Measurements from ENCODE around the gene PKP4. TPM values are rescaled to one million over a fixed set of nuclear protein-coding genes. Genes with fewer than 3 reads are reported as not detected.

Gene PKP4
- total and polyA plus RNA-seq, 2 of the 8 experiments (the other 6 are each of a cell fraction or from before 2014, with no cell fraction given): 48.2 to 88.0 TPM

DNA sequence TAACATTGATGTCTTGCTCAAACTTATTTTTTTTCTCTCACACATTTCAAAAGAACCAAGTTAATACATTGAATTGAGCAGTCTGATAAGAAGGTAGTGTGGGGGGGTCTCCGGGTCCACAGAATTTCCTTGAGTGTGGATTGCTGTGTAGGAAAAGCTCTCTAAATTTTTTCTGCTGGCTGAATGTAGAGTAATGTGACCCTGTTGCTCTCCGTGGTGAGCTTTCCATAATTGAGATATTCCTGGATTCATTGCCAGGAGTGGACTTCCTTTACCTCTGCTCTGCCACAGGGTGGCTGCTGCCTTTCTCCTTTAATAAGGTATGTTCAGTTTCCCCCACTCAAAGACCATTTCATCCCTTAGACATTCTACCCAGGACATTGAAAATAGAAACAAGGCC, 50.9 kb downstream of the PKP4 start:
- DNase-seq (ENCODE audit: low read depth in 1 of 2, low spot score in 2 of 2) (no peak), FAIRE-seq (no peak)
- Histone ChIP-seq H4K5ac (ENCODE audit: insufficient read length, low read depth, low read length) (no peak overlapping the region), H3K18ac (ENCODE audit: extremely low read depth, low read length) (no peak overlapping the region), H3K14ac (ENCODE audit: insufficient read length) (no peak overlapping the region), H2BK5ac (ENCODE audit: low read depth, low read length) (no peak overlapping the region), H2BK120ac (replicated peaks; ENCODE audit: low read depth, low read length) (no peak overlapping the region), H3K27ac (ENCODE audit: low read depth, low read length) (no peak overlapping the region), H2BK12ac (ENCODE audit: low read depth, low read length) (no peak overlapping the region), H3K23ac (ENCODE audit: insufficient read length) (no peak overlapping the region), H3K4me1 (replicated peaks in 1 of 4; ENCODE audit: control insufficient read depth in 3 of 4, insufficient read depth in 4 of 4, low read length in 3 of 4) (peaks cover 0 to 15% (median 2%) of the 10 kb centered on the region in 4 experiments; a peak in 4 of 7 replicates), H3K23me2 (ENCODE audit: low read depth, low read length) (peaks cover 1% of the 10 kb centered on the region; the same call in 1 of the 2 replicates), H3K79me1 (ENCODE audit: low read depth, low read length) (peaks cover 3% of the 10 kb centered on the region; the same call in 1 of the 2 replicates), H3K4ac (replicated peaks; ENCODE audit: insufficient read length, low read depth, low read length) (no peak overlapping the region), H2AFZ (ENCODE audit: low read length) (no peak overlapping the region), H2BK20ac (ENCODE audit: low read length) (no peak overlapping the region), H3K56ac (replicated peaks; ENCODE audit: insufficient read length, low read depth, low read length) (no peak overlapping the region), H2BK15ac (ENCODE audit: low read length) (no peak overlapping the region), H3K36me3 (ENCODE audit: control insufficient read depth in 2 of 4, insufficient read depth in 4 of 4, low read length in 3 of 4) (no peaks in the 10 kb centered on the region), H3K9me3 (ENCODE audit: insufficient read depth in 2 of 2, low read depth in 1 of 2, low read length in 1 of 2) (no peaks in the 10 kb centered on the region), H3K9ac (replicated peaks in 1 of 4; ENCODE audit: extremely low read depth in 1 of 4, low read depth in 3 of 4, low read length in 3 of 4) (no peak overlapping the region), H3K27me3 (replicated peaks in 1 of 4; ENCODE audit: control insufficient read depth in 3 of 4, extremely low read depth in 1 of 4, insufficient read depth in 3 of 4, low read length in 3 of 4) (no peaks in the 10 kb centered on the region), H3K79me2 (ENCODE audit: control insufficient read depth in 1 of 2, insufficient read depth in 2 of 2, low read length in 2 of 2) (peaks cover 0 to 86% of the 10 kb centered on the region in 2 experiments; a peak in 3 of 4 replicates), H3K4me3 (ENCODE audit: extremely low read depth in 1 of 4, insufficient read depth in 2 of 4, low read depth in 3 of 4, low read length in 4 of 4) (no peak overlapping the region), H4K20me1 (replicated peaks in 1 of 2; ENCODE audit: control insufficient read depth in 1 of 2, insufficient read depth in 2 of 2, low read length in 2 of 2) (peaks cover 0 to 2% of the 10 kb centered on the region in 2 experiments), H2AK5ac (ENCODE audit: low read depth, low read length) (no peak overlapping the region), H4K91ac (replicated peaks; ENCODE audit: insufficient read length, low read length) (no peak overlapping the region), H4K8ac (ENCODE audit: extremely low read depth, insufficient read depth, low read length) (no peak overlapping the region), H3K4me2 (ENCODE audit: insufficient read depth in 1 of 2, low read depth in 2 of 2, low read length in 2 of 2) (no peak overlapping the region)
- TF ChIP-seq RFX5 (IDR thresholded peaks at IDR 0.05; ENCODE audit: borderline replicate concordance, low read depth, low read length) (no peak), SP1 (IDR thresholded peaks at IDR 0.05; ENCODE audit: low read depth, low read length) (no peak)
- ChIA-PET POLR2A (ENCODE audit: partially characterized antibody) (interaction anchor here (0.6 kb wide), 1 partner anchor 11 kb away, joined by 3 read pairs; no protein-coding TSS in a partner anchor), CTCF (ENCODE audit: partially characterized antibody) (interaction anchor here (0.6 to 1.5 kb wide), 3 partner anchors 10 to 34 kb away, joined by 3 to 5 read pairs (median 5); no protein-coding TSS in a partner anchor)
- WGBS, 2 experiments (ENCODE audit: extremely low coverage in 1 of 2, insufficient coverage in 1 of 2, insufficient read length in 1 of 2, insufficient replicate concordance in 2 of 2, low coverage in 1 of 2, low lambda C conversion rate in 2 of 2, missing lambda C conversion rate in 1 of 2): 94% methylated on average over 2 of the region's 2 CpGs; no CpG with 5 or more reads in 1 of the 2 experiments
